Transverse colon (tissue), 4 donors: Measurements from ENCODE around the gene PKIB.

ENCODE experiments used
- CTCF ChIP-seq, 5 experiments: fragments of 200-600 bp in 3 of 5; fragments of 450-650 bp in 2 of 5; sonication (generic) in 3 of 5; IDR thresholded peaks; 1 replicate in 2 of 5; 2 replicates in 3 of 5; pipeline ENCODE4 v1.5.1; 2016 to 2017; ENCODE audit warnings: antibody characterized with exemption in 5 of 5, inconsistent platforms in 3 of 5, mild to moderate bottlenecking in 2 of 5, moderate library complexity in 1 of 5
- EP300 ChIP-seq: sonication (generic); formaldehyde crosslinking; IDR thresholded peaks from one replicate; pipeline ENCODE4 v1.6.1; 2017; ENCODE audit warnings: antibody characterized with exemption, low read depth
- POLR2A ChIP-seq: fragments of 450-650 bp; IDR thresholded peaks from one replicate; pipeline ENCODE4 v1.6.1; 2016; ENCODE audit warnings: antibody characterized with exemption, mild to moderate bottlenecking, moderate library complexity
- POLR2AphosphoS5 ChIP-seq, 3 donors: sonication (generic); formaldehyde crosslinking; IDR thresholded peaks; one replicate each; pipeline ENCODE4 v1.6.1; 2016; ENCODE audit warnings: antibody characterized with exemption in 3 of 3

- no peak for TF ChIP-seq POLR2AphosphoS5 (IDR thresholded peaks at IDR 0.05)
- TF ChIP-seq POLR2A = no peak
- no peak for TF ChIP-seq EP300
- no peak for TF ChIP-seq CTCF (IDR thresholded peaks at IDR 0.05)
These were observed 130.7 kb downstream of the PKIB start for GRCh38 chr6:122740936-122741335.
